CD14-positive monocyte (primary cell): Measurements from ENCODE around the gene LGALS3. TPM values are rescaled to one million over a fixed set of nuclear protein-coding genes. Genes with fewer than 3 reads are reported as not detected.

Source experiments
- DNase-seq, 3 donors: peaks; one replicate each; pipeline ENCODE4 v3.0.0-alpha.2; 2011 to 2022
- H2AFZ ChIP-seq: 2 replicates; pipeline ENCODE4 v1.6.0; 2012; ENCODE audit warnings: mild to moderate bottlenecking, low read depth, low read length, inconsistent platforms; ENCODE audit not compliant: insufficient read depth, poor library complexity, severe bottlenecking
- H3K27ac ChIP-seq, 2 donors: 1 replicate in 1 of 2; 2 replicates in 1 of 2; pipeline ENCODE4 v1.5.1; 2012 to 2013; ENCODE audit warnings: low read length in 2 of 2, control low read depth in 1 of 2, inconsistent platforms in 1 of 2, low read depth in 1 of 2, mild to moderate bottlenecking in 1 of 2
- H3K27me3 ChIP-seq, 2 donors: one replicate each; pipeline versions ENCODE4 v1.6.0 to v1.6.1; 2011 to 2013; ENCODE audit warnings: low read length in 2 of 2; ENCODE audit not compliant: control insufficient read depth in 2 of 2, insufficient read depth in 2 of 2
- H3K36me3 ChIP-seq, 2 donors: replicated peaks in 1 of 2; 1 replicate in 1 of 2; 2 replicates in 1 of 2; pipeline versions ENCODE4 v1.5.1 to v1.6.1; 2012 to 2013; ENCODE audit warnings: low read length in 2 of 2, control low read depth in 1 of 2, inconsistent platforms in 1 of 2, mild to moderate bottlenecking in 1 of 2; ENCODE audit not compliant: insufficient read depth in 2 of 2, control insufficient read depth in 1 of 2
- H3K4me1 ChIP-seq, 2 donors: 1 replicate in 1 of 2; 2 replicates in 1 of 2; pipeline versions ENCODE4 v1.5.1 to v1.6.1; 2012 to 2013; ENCODE audit warnings: low read length in 2 of 2, control low read depth in 1 of 2, inconsistent platforms in 1 of 2, mild to moderate bottlenecking in 1 of 2, moderate library complexity in 1 of 2; ENCODE audit not compliant: insufficient read depth in 2 of 2, control insufficient read depth in 1 of 2
- H3K4me2 ChIP-seq: replicated peaks from 2 replicates; pipeline ENCODE3; 2012; ENCODE audit warnings: low read length, moderate library complexity, mild to moderate bottlenecking; ENCODE audit not compliant: poor library complexity, severe bottlenecking; ENCODE audit errors: extremely low read depth
- H3K4me3 ChIP-seq, 3 experiments: fragments of 200-600 bp in 1 of 3; sonication (generic) in 1 of 3; replicated peaks in 1 of 3; 1 replicate in 2 of 3; 2 replicates in 1 of 3; pipeline ENCODE4 v1.5.1; 2011 to 2013; ENCODE audit warnings: low read length in 3 of 3, mild to moderate bottlenecking in 3 of 3, control low read depth in 2 of 3, low read depth in 2 of 3, inconsistent platforms in 1 of 3, moderate library complexity in 1 of 3
- H3K79me2 ChIP-seq: 2 replicates; pipeline ENCODE4 v1.6.0; 2012; ENCODE audit warnings: mild to moderate bottlenecking, control low read depth, inconsistent platforms, low read length, moderate library complexity; ENCODE audit not compliant: insufficient read depth
- H3K9ac ChIP-seq: 2 replicates; pipeline ENCODE4 v1.6.0; 2017; ENCODE audit warnings: low read length, mild to moderate bottlenecking; ENCODE audit not compliant: insufficient read depth, poor library complexity, severe bottlenecking
- H3K9me3 ChIP-seq, 2 donors: replicated peaks in 1 of 2; 1 replicate in 1 of 2; 2 replicates in 1 of 2; pipeline versions ENCODE4 v1.5.1 to v1.6.1; 2012 to 2013; ENCODE audit warnings: low read length in 2 of 2, control low read depth in 1 of 2; ENCODE audit not compliant: control insufficient read depth in 1 of 2, insufficient read depth in 1 of 2
- H4K20me1 ChIP-seq: 2 replicates; pipeline ENCODE4 v1.6.0; 2012; ENCODE audit warnings: mild to moderate bottlenecking, low read length, control low read depth, moderate library complexity; ENCODE audit not compliant: insufficient read depth
- H3K27ac Mint-ChIP-seq, 7 donors: one replicate each; pipeline ENCODE4 v1.8.0; 2020; ENCODE audit warnings: mild to moderate bottlenecking in 7 of 7, mixed read lengths in 7 of 7, moderate library complexity in 6 of 7, inconsistent platforms in 2 of 7
- H3K27me3 Mint-ChIP-seq, 3 donors: one replicate each; pipeline ENCODE4 v1.8.0; 2021 to 2022; ENCODE audit warnings: low read depth in 3 of 3, mild to moderate bottlenecking in 3 of 3, mixed read lengths in 3 of 3, moderate library complexity in 3 of 3, inconsistent platforms in 1 of 3
- H3K36me3 Mint-ChIP-seq, 2 donors: one replicate each; pipeline ENCODE4 v1.8.0; 2020; ENCODE audit warnings: mixed read lengths in 2 of 2, inconsistent platforms in 1 of 2, mild to moderate bottlenecking in 1 of 2
- H3K4me1 Mint-ChIP-seq: one replicate; pipeline ENCODE4 v1.8.0; 2020; ENCODE audit warnings: mild to moderate bottlenecking, mixed read lengths
- H3K4me3 Mint-ChIP-seq, 2 donors: one replicate each; pipeline ENCODE4 v1.8.0; 2020; ENCODE audit warnings: mild to moderate bottlenecking in 2 of 2, mixed read lengths in 2 of 2, moderate library complexity in 1 of 2
- H3K9me3 Mint-ChIP-seq, 7 donors: one replicate each; pipeline ENCODE4 v1.8.0; 2020 to 2022; ENCODE audit warnings: mixed read lengths in 7 of 7, mild to moderate bottlenecking in 6 of 7, moderate library complexity in 6 of 7, inconsistent platforms in 2 of 7
- CTCF ChIP-seq: fragments of 200-600 bp; IDR thresholded peaks from one replicate; pipeline ENCODE4 v1.8.0; 2022; ENCODE audit warnings: antibody characterized with exemption, mild to moderate bottlenecking
- whole genome bisulfite sequencing: methylation state at CpG from one replicate; pipeline ENCODE4 v1.1.5; 2013; ENCODE audit warnings: missing lambda C conversion rate; ENCODE audit not compliant: insufficient coverage; 5-methylcytosine and 5-hydroxymethylcytosine counted together
- intact Hi-C, 2 donors: fragments of 100-400 bp; cut with micrococcal nuclease; formaldehyde crosslinking; loops; one replicate each; pipeline versions ENCODE4 v1.15.0 to v1.15.1; 2023
- polyA plus RNA-seq, 3 donors: library from polyadenylated mRNA; depleted of rRNA in 1 of 3; unstranded in 2 of 3; stranded (reverse) in 1 of 3; fragments of 300-500 nt in 2 of 3; fragments of >200 nt in 1 of 3; fragmentation: Illumina TruSeq in 2 of 3; gene quantifications; 1 replicate in 2 of 3; 2 replicates in 1 of 3; pipeline ENCODE4 v1.2.3, GENCODE V29; 2012 to 2021

The LGALS3 gene
- polyA plus RNA-seq, 3 donors = 266 to 878 (median 788) TPM

GRCh38 chr14:55103971-55104954 is 24.8 kb upstream of the LGALS3 start:
- H3K36me3 Mint-ChIP-seq = peaks cover 10 to 20% of the 10 kb centered on the region in 2 donors
- DNase-seq = peak; percentile 59 to 88 (median 77)
- peak overlapping the region in 1 of 3 experiments; percentile 31 for H3K4me3 ChIP-seq
- H3K27me3 ChIP-seq = no peaks in the 10 kb centered on the region
- peak overlapping the region; percentile 85 to 90 for H3K27ac ChIP-seq
- H3K36me3 ChIP-seq = no peaks in the 10 kb centered on the region
- no peaks in the 10 kb centered on the region for H4K20me1 ChIP-seq
- WGBS = 96% methylated on average over 4 of the region's 6 CpGs
- H3K27ac Mint-ChIP-seq = peak overlapping the region; percentile 89 to 98 (median 92)
- no peaks in the 10 kb centered on the region for H3K79me2 ChIP-seq
- H3K9me3 ChIP-seq = peaks cover 6 to 19% of the 10 kb centered on the region in 2 donors
- no peak for TF ChIP-seq CTCF
- peak overlapping the region; percentile 26 for H3K4me2 ChIP-seq
- H3K9ac ChIP-seq = peak overlapping the region; percentile 45
- H3K27me3 Mint-ChIP-seq = peaks cover 0 to 6% (median 0%) of the 10 kb centered on the region in 3 donors
- peak overlapping the region in 1 of 2 donors; percentile 51 for H3K4me3 Mint-ChIP-seq
- peaks cover 5 to 31% (median 14%) of the 10 kb centered on the region in 7 donors for H3K9me3 Mint-ChIP-seq
- no peak overlapping the region for H2AFZ ChIP-seq
- H3K4me1 ChIP-seq = peaks cover 64 to 71% of the 10 kb centered on the region in 2 donors
- peaks cover 54% of the 10 kb centered on the region for H3K4me1 Mint-ChIP-seq
- intact Hi-C loops = no loop called here

- H3K4me1 ChIP-seq = peaks cover 62 to 68% of the 10 kb centered on the region in 2 donors
- no peak overlapping the region for H3K9ac ChIP-seq
- DNase-seq = no peak
- H3K79me2 ChIP-seq = no peaks in the 10 kb centered on the region
- peaks cover 6 to 19% of the 10 kb centered on the region in 2 donors for H3K9me3 ChIP-seq
- Mint-ChIP-seq H3K27me3 (peaks cover 0 to 6% (median 0%) of the 10 kb centered on the region in 3 donors), H3K36me3 (peaks cover 10 to 20% of the 10 kb centered on the region in 2 donors), H3K27ac (peak overlapping the region in 4 of 7 donors; percentile 30 to 83 (median 44)), H3K4me1 (peaks cover 48% of the 10 kb centered on the region), H3K9me3 (peaks cover 5 to 31% (median 14%) of the 10 kb centered on the region in 7 donors), H3K4me3 (no peak overlapping the region)
- peak overlapping the region in 1 of 2 donors; percentile 97 for H3K27ac ChIP-seq
- H2AFZ ChIP-seq = no peak overlapping the region
- no peaks in the 10 kb centered on the region for H4K20me1 ChIP-seq
- 96% methylated on average over 5 of the region's 7 CpGs for WGBS
- intact Hi-C loops = no loop called here
- no peaks in the 10 kb centered on the region for H3K36me3 ChIP-seq
- H3K4me3 ChIP-seq = no peak overlapping the region
- H3K4me2 ChIP-seq = no peak overlapping the region
- no peak for TF ChIP-seq CTCF
- no peaks in the 10 kb centered on the region for H3K27me3 ChIP-seq
These were observed 23.1 kb upstream of the LGALS3 start for GRCh38 chr14:55105991-55106390.
